Ectodermal cell (in vitro differentiated cells): ENCODE results near the gene TSPAN14.
"Not testable (repeated sequence)": the region's sequence is repeated elsewhere in the genome, so short reads cannot be mapped to it uniquely, and the experiment has no call there.

ENCODE experiments used
- H3K27ac ChIP-seq: 2 replicates; pipeline ENCODE4 v1.7.0; 2013; ENCODE audit warnings: mild to moderate bottlenecking, low read depth, low read length; ENCODE audit not compliant: insufficient read depth, poor library complexity, severe bottlenecking
- H3K27me3 ChIP-seq: 2 replicates; pipeline ENCODE4 v1.7.0; 2013; ENCODE audit warnings: mild to moderate bottlenecking, low read length; ENCODE audit not compliant: insufficient read depth, control insufficient read depth, poor library complexity, severe bottlenecking
- H3K36me3 ChIP-seq: one replicate; pipeline ENCODE4 v1.7.0; 2013; ENCODE audit warnings: low read length; ENCODE audit not compliant: control insufficient read depth, insufficient read depth
- H3K4me1 ChIP-seq: one replicate; pipeline ENCODE4 v1.7.0; 2013; ENCODE audit warnings: low read length; ENCODE audit not compliant: control insufficient read depth, insufficient read depth
- H3K4me3 ChIP-seq: 2 replicates; pipeline ENCODE4 v1.7.0; 2013; ENCODE audit warnings: low read depth, low read length, control low read depth; ENCODE audit not compliant: insufficient read depth
- H3K9me3 ChIP-seq: 2 replicates; pipeline ENCODE4 v1.7.0; 2013; ENCODE audit warnings: mild to moderate bottlenecking, low read length, moderate library complexity; ENCODE audit not compliant: control insufficient read depth
- WGBS, 2 experiments: methylation state at CpG; one replicate each; pipeline ENCODE4 v1.1.7; 2013; ENCODE audit warnings: missing lambda C conversion rate in 2 of 2; 5-methylcytosine and 5-hydroxymethylcytosine counted together

The TSPAN14 gene

GRCh38 chr10:80526742-80527141 is 72.6 kb downstream of the TSPAN14 start:
- no peaks in the 10 kb centered on the region for H3K4me1 ChIP-seq
- H3K36me3 ChIP-seq: no peaks in the 10 kb centered on the region
- H3K27ac ChIP-seq: no peak overlapping the region
- WGBS, 2 experiments: 82 to 87% methylated on average over 6 of the region's 6 CpGs
- H3K27me3 ChIP-seq: no peaks in the 10 kb centered on the region
- H3K9me3 ChIP-seq: no peaks in the 10 kb centered on the region
- no peak overlapping the region for H3K4me3 ChIP-seq

- no peak overlapping the region for H3K27ac ChIP-seq
- no peaks in the 10 kb centered on the region for H3K36me3 ChIP-seq
- no peaks in the 10 kb centered on the region for H3K9me3 ChIP-seq
- no peaks in the 10 kb centered on the region for H3K27me3 ChIP-seq
- WGBS, 2 experiments: 95% methylated on average over 2 of the region's 2 CpGs
- no peak overlapping the region for H3K4me3 ChIP-seq
- no peaks in the 10 kb centered on the region for H3K4me1 ChIP-seq
These were observed 74.1 kb downstream of the TSPAN14 start for GRCh38 chr10:80528185-80528700.

GRCh38 chr10:80528901-80529300 is 74.8 kb downstream of the TSPAN14 start:
- Histone ChIP-seq H3K36me3 (no peaks in the 10 kb centered on the region), H3K9me3 (no peaks in the 10 kb centered on the region), H3K4me3 (no peak overlapping the region), H3K27me3 (no peaks in the 10 kb centered on the region), H3K4me1 (no peaks in the 10 kb centered on the region), H3K27ac (no peak overlapping the region)
- WGBS, 2 experiments: 87 to 88% methylated on average over 6 of the region's 6 CpGs

- Histone ChIP-seq H3K4me1 (no peaks in the 10 kb centered on the region), H3K27me3 (no peaks in the 10 kb centered on the region), H3K27ac (no peak overlapping the region), H3K36me3 (no peaks in the 10 kb centered on the region), H3K4me3 (no peak overlapping the region), H3K9me3 (no peaks in the 10 kb centered on the region)
- 92% methylated on average over 12 of the region's 12 CpGs for WGBS, 2 experiments
These were observed 75.5 kb downstream of the TSPAN14 start for GRCh38 chr10:80529604-80530003.

GRCh38 chr10:80530251-80530650 is 76.1 kb downstream of the TSPAN14 start:
- Histone ChIP-seq H3K9me3 (no peaks in the 10 kb centered on the region), H3K36me3 (no peaks in the 10 kb centered on the region)
- WGBS, 2 experiments: 80 to 85% methylated on average over 2 of the region's 2 CpGs

GRCh38 chr10:80530816-80531215 is 76.7 kb downstream of the TSPAN14 start:
- H3K27me3 ChIP-seq: no peaks in the 10 kb centered on the region
- H3K4me1 ChIP-seq: no peaks in the 10 kb centered on the region
- WGBS, 2 experiments: 58 to 60% methylated on average over 2 of the region's 2 CpGs
- H3K9me3 ChIP-seq: no peaks in the 10 kb centered on the region
- no peak overlapping the region for H3K4me3 ChIP-seq
- no peaks in the 10 kb centered on the region for H3K36me3 ChIP-seq
- no peak overlapping the region for H3K27ac ChIP-seq

More at GRCh38 chr10:80530251-80530650, 76.1 kb downstream of the TSPAN14 start:
- Histone ChIP-seq H3K27ac (no peak overlapping the region), H3K27me3 (no peaks in the 10 kb centered on the region), H3K4me3 (no peak overlapping the region), H3K4me1 (no peaks in the 10 kb centered on the region)

- Histone ChIP-seq H3K27me3 (no peaks in the 10 kb centered on the region), H3K4me1 (peaks cover 5% of the 10 kb centered on the region), H3K27ac (no peak overlapping the region), H3K36me3 (no peaks in the 10 kb centered on the region), H3K9me3 (no peaks in the 10 kb centered on the region), H3K4me3 (no peak overlapping the region)
- 96 to 98% methylated on average over 4 of the region's 4 CpGs for WGBS, 2 experiments
These were observed 78.5 kb downstream of the TSPAN14 start for GRCh38 chr10:80532571-80532970.

- not testable (repeated sequence) for H3K27ac ChIP-seq, H3K4me1 ChIP-seq, H3K4me3 ChIP-seq, H3K36me3 ChIP-seq, H3K9me3 ChIP-seq, H3K27me3 ChIP-seq
- 95 to 96% methylated on average over 5 to 13 of the region's 25 CpGs for WGBS, 2 experiments
These were observed 79.9 kb downstream of the TSPAN14 start for GRCh38 chr10:80534059-80534458.

- H3K27me3 ChIP-seq, H3K27ac ChIP-seq, H3K9me3 ChIP-seq, H3K4me1 ChIP-seq, H3K4me3 ChIP-seq, H3K36me3 ChIP-seq: not testable (repeated sequence)
- 96 to 99% methylated on average over 10 to 20 of the region's 30 CpGs for WGBS, 2 experiments
These were observed 80.5 kb downstream of the TSPAN14 start for GRCh38 chr10:80534646-80535045.

- Histone ChIP-seq H3K27me3 (no peaks in the 10 kb centered on the region), H3K9me3 (no peaks in the 10 kb centered on the region), H3K4me1 (peaks cover 8% of the 10 kb centered on the region), H3K36me3 (no peaks in the 10 kb centered on the region), H3K4me3 (peak overlapping the region; percentile 20), H3K27ac (no peak overlapping the region)
- WGBS, 2 experiments: 72 to 75% methylated on average over 50 of the region's 50 CpGs
These were observed 81.7 kb downstream of the TSPAN14 start for GRCh38 chr10:80535671-80536360.
